Measurements from ENCODE around the gene CKLF.
"Not testable (repeated sequence)": the region's sequence is repeated elsewhere in the genome, so short reads cannot be mapped to it uniquely, and the experiment has no call there.

CKLF gene

DNA sequence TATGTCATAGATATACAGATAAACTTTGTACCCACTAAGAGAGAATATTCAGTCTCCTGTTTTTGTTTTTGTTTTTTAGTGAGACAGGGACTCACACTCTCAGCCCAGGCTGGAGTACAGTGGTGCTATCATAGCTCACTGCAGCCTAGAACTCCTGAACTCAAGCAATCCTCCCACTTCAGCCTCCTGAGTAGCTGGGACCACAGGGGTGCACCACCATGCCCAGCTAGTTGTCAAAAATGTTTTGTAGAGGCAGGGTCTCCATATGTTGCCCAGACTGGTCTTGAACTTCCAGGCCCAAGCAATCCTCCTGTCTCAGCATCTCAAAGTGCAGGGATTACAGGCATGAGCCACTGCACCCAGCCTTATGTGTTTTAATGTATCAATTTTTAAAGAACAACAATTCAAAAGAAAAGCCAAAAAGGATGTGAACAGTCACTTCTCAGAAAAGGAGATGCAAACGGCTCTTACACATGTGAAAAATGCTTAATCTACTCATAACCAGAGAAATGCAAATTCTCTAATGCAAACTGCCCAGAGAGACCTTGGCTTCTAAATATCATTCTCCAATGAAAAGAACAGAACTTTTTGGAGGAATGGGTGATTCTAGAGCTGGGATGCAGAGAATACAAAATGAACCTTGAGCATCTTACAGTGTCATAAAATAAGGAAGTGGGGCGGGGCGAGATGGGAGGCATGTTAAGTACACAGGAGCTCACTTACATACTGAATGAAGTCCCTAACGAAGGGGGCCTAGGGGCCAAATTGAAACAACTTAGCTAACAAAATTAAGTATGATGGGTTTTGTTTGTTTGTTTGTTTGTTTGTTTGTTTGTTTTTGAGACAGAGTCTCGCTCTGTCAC is 44.8 kb downstream of the CKLF start:
- DNase-seq (ENCODE audit: low spot score) = no peak

DNA sequence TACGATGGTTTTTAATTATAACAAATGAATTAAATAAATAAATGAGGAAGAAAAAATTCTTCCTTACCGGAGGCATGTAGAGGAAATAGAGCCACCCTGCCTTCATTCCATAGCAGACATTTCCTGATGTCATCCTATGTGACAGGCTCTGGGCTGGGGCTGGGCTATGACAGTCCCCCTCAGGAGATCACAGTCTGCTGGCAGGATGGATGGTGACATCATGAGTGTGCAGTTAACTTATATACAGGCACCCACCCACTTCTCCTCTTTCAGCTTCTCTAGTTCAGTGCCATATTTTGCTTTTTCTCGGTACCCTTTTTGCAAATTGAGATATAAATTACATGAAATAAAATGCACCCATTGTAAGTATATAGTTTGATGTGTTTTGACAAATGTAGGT is 45.7 kb downstream of the CKLF start:
- DNase-seq (ENCODE audit: low spot score) = no peak

DNA sequence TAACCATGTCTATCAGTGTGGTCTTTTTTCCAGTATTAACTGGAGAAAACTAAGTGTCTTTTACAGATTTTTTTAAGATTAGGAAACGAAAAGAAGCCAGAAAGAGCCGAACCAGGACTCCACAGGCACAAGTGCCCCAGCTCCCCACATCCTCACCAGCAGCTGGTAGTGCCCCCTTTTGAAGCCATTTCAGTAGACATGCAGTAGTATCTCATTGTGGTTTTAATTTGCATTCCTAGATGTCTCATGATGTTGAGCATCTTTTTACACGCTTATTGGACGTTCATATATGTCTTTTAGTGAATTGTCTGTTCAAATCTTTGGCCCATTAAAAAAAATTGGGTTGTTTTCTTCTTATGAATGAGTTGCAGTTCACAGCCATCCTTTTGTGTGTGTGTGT is 47.4 kb downstream of the CKLF start:
- DNase-seq (ENCODE audit: low spot score) = no peak

DNA sequence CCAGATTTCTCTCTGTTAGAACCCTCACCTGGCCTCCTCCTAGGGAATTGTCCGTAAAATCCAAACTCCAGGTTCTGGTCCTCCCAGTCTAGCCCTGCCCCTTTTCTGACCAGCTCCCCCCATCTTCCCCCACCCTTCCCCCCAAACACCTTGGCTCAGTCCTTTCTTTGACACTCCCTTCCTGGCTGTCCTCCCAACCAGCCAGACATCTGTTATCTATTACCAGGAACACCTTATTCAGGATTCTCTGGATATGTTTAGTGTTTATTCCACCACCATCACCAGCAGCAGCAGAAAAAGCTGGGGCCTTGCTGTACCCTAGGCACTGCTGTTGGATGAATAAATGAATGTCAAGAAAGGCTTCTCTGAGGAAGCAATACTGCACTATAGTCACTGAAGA is 48.1 kb downstream of the CKLF start:
- no peak for DNase-seq (ENCODE audit: low spot score)

DNA sequence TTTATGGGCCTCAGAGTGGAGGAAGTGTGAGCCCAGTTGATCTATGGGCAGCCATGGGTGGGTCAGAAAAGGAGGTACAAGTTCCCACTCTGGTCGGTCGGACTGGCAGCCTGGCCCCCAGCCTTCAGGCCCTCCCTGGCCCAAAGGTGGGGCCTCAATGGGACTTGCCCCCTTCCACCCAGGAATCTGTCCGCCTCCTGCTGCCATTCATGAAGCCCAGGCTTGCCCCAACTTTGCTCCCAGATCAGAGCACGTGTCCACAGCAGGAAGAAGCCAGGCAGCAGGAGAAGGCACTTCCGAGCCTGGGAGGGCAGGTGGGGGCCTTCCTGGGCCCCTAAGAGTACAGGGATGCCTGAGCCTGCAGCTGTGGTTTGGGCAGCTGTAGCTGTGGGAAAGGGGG is 49.1 kb downstream of the CKLF start:
- no peak for DNase-seq (ENCODE audit: low spot score)

DNA sequence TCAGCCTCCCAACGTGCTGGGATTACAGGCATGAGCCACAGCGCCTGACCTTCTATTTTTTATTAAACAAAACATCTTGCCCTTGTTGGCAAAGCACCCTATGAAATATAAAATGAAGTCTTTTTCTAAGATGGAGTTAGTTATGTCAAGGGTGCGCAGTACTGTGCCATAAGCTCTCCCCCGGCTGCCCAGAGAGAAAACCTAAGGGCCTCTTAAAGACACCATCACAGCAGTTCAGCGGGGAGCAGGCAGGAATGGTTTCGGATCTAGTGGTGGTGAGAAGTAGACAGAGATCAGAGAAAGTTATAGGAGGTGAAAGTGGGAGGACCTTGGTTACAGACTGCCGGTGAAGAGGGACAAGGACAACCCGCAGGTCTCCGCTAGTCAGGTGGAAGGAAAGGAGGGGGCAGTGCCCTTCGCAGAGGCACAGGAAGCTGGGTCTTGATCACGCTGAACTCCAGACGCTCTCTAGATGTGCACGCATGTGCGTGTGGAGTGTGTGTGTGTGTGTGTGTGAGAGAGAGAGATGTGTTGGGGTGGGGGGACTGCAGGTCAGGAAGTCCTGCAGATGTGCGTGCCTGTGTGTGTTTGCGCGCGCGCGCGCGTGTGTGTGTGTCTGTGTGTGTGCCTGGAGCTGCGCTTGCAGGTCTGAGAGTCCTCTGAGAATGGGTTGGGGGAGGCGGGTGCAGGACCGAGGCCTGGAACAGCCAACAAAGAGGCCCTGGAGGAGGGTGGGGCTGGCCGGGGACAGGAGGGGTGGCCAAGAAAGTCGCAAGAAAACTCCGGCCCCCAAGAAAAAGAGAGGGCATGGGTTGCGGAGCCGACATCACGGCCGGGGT is 51.4 kb downstream of the CKLF start:
- DNase-seq (ENCODE audit: low spot score) = peak; percentile 87

DNA sequence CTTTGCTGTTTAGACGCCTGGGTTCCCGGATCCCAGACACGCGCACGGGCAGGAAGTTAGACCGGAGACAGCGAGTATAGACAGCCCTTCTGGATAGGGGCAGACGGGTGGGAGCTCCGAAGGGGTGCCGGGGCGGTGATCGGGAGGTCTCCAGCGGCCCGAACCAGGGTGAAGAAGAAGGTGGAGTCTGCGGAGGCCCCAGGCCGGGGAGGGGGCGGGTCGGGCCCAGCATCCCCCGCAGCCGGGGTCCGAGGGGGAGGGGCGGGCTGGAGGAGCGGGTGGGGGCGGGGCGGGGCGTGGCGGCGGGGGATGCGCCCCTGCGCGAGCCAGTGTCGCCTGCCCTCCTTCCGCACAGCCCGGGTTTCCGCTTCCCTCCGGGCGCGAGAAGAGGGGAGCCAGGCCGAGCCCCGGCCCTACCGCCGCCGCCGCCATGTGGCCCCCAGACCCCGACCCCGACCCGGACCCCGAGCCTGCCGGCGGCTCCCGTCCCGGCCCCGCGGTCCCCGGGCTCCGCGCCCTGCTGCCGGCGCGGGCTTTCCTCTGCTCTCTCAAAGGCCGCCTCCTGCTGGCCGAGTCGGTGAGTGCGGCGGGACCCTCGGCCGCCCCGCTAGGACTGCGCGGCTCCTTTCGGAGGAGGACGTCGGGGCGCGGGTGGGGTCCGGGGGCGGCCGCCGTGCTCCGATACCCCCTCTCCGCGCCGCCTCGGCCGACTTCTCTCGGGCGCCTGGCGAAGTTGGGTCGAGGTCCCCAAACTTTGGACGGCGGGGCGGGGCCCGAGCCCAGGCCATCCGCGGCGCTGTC is 52.2 kb downstream of the CKLF start, which contains the start of gene CMTM3:
Gene CMTM3 (plus strand): TSS at position 329 of the 801 bp plus-strand sequence. CDS start 102 bp downstream, at position 431.
- peak; percentile 91 for DNase-seq (ENCODE audit: low spot score)

DNA sequence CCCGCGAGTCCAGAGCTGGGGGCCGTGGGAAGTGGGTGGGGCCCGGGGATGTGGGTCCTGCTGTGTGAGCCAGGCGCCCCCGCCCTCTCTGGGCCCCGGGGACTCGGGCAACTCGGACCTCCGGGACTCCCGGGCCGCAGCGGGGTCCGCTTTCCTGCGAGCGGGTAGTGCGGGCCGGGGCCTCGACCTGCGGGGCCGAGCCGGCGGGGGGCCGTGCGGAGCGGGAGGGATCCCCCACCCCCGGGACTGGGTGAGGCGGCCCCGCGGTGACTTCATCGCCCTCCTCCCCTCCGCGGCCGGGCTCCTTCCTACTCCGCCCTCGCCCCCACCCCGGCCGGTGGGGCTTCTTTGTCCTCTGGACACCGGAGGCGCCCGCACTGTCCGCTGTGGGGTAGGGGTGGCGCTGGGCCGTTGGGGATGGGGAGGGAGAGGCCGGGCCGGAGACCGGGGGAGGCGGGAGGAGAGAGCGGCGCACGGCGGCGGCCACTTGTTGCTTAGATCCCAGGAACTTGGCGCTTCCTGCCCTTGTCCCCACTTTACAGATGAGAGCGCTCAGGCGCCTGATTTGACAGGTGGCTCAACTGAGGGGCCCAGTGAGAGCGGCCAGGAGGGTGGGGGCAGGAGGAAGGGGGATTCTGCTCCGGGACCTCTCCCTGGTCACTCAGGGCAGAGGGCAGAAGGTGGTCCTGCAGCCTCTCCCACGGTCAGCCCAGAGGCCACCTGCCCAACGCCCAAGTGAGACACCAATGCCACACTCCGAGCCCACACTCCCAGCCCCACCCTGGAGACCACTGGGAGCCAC is 53.0 kb downstream of the CKLF start:
- DNase-seq (ENCODE audit: low spot score) = peak; percentile 79

DNA sequence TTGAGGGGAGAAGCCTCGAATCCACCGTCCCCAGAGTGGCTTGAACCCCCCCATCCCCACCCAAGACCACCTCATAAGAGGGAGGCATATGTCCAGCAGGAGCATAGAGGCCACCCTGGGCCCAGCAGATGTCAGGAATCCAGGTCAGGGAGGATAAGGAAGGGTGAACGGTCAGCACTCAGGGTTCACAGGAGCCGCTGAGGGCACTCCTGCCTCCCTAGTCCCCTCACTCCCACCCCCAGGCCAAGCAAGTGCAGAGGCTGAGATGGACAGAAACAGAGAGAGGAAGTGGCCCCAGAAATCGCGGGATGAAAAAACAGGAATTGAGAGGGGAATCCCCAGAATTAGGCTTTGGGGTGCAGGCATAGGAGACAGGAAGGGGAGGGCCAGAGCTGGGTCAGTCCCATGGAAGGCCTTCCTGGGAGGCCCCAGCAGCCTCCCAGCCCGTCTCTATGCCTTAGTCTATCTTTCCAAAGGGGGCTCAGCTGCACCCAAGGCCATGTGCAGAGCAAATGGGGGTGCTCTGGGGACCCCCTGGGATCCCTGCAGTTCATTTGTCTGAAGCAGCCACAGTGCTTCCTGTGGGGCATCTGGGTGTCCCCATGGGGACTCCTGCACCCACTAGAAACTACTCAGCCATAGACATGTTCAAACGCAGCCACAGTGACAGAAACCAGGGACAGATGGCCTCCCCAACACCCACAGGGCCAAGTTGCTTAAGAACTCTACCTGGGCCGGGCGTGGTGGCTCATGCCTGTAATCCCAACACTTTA is 53.8 kb downstream of the CKLF start:
- no peak for DNase-seq (ENCODE audit: low spot score)

DNA sequence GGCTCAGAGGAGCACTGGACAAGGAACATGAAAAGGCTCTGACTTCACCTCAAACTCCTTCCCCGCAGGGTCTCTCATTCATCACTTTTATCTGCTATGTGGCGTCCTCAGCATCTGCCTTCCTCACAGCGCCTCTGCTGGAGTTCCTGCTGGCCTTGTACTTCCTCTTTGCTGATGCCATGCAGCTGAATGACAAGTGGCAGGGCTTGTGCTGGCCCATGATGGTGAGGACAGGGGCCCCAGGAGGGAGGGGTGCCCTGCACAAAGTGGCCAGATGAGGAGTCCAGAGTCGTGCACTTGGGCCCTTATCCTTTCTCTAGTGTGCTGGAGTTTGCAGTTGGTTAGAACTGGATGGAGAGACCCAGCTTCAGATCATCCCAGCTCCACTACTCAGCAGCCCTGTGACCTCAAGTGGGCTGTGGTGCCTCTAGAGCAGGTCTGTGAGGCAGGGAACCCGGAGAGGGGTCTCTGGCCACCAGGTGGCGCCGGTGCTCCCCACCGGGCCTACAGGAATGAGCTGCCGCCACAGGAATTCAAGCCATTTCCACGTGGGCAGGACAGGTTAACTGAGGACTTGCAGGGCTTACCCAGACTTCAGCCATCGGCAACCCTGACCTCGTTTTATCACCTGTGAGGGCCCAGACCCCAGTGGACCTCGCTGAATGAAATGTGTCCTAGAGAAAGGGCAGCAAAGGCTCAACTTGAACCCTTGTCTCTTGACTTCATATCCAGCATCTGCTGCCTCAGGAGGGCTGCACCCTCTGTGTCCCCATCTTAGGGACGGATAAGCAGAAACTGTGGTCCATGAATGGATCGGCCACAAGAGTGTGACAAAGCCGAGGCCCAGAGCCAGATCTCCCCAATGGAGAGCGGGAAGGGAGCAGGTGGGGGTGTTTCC is 56.1 kb downstream of the CKLF start:
- peak; percentile 82 for DNase-seq (ENCODE audit: low spot score)

DNA sequence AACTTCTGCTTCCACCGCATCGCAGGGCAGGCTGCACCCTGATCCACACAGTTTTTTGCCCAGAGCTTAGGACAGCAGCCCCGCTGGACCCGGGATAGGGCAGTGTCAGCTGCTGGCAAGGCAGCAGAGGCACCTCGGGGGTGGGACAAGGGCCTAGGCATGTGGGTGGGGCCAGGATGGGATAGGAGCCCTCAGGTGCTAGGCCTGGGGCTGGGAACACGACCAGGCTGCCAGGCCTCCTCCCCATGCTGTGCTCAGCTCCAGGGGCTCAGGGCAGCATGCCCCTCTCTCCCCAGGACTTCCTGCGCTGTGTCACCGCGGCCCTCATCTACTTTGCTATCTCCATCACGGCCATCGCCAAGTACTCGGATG is 56.7 kb downstream of the CKLF start:
- no peak for DNase-seq (ENCODE audit: low spot score)

DNA sequence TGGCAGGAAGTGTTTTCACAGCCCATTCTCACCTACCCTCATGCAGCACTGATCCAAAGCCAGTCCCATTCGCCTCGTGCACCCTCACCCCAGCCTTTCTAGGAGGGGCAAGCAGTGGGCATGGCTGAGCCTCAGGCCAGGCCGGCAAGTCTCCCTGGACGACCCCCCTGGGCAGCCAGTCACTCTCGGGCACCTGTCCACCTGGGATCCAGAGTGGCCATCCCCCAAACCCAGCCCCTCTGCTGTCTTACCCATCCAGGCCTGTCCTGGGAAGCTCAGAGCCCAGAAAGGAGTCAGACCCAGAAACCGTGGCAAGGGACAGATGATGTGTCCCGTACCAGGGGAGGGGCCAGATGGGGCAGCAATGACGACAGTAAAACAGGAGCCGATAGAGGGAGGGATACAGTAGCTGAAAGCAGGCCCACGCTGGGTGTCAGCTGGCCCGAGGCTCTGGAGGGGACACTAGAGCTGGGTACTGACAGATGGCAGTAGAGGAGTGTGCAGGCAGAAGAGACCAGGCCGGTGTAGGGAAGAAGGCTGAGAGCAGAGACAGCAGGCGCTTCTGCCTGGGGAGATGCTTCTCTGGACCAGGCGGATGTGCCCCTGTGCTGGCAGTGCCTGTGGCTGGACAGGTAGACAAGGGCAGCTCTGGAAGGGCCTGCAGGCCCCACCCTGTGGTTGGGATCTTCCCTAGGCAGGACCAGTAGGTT is 57.9 kb downstream of the CKLF start:
- DNase-seq (ENCODE audit: low spot score) = no peak

DNA sequence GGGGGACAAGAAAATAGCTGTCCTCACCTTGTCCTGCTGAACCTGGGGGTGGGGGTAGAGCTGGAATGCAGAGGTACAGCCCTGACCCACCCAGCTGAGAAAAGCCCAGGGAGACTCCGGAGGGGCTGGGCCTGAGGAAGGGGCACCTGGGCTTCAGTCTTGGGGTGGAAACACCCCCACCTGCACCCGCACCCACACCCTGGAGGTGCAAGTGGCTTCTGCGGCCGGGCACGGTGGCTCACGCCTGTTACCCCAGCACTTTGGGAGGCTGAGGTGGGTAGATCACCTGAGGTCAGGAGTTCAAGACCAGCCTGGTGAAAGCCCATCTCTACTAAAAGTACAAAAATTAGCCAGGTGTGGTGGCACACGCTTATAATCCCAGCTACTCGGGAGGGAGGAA is 59.5 kb downstream of the CKLF start:
- DNase-seq (ENCODE audit: low spot score) = not testable (repeated sequence)

DNA sequence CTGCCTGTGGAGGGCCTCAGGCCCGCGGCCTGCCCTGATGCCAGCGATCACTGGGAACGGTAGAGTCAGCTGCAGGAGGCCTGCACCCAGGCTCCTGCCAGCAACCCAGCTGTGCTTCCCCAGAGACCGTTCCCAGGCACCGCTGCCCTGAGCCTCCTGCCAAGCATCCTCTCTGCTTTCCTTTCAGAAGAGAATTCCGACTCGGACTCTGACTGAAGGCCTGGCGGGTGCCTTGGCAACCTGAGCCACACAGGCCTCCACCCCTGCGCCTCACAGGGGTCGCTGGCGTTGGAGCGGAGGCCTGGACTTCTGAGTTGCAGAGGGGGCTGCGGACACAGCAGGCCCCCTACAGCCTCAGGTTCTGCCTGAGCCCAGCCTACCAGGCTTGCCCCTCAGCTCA is 60.0 kb downstream of the CKLF start:
- DNase-seq (ENCODE audit: low spot score) = no peak

DNA sequence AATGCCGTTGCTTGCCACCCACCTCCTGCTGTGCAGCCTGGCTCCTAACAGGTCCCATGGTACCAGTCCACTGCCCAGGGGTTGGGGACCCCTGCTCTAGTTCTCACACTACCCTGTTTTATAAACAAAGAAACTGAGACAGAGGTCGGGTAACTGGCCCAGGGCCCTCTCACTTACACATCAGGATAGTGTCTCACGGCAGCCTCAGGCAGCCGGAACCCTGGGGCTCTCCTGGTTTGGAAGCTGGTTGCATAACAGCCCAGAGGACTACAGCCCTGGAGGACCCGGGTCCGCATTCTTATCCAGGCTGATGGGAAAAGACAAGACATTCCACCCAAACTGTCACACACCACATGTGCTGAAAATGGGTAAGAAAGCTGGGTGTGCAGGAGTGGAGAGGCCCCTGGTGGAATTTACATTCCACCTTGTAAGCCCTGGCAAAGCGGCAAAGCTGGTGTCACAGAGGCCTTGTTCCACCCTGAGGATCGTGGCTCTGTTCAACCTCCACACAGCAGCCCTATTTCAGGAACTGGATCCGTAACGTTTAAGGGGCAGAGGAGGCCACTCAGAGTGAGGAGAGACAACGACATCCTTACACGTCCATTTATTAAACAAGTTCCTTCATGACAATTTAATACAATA is 61.9 kb downstream of the CKLF start:
- no peak for DNase-seq (ENCODE audit: low spot score)
